WTC11 (cell line): ENCODE data around the gene HES5. TPM values are rescaled to one million over a fixed set of nuclear protein-coding genes. Genes with fewer than 3 reads are reported as not detected.

ENCODE experiments used
- ATAC-seq: fragments of 200-7000 bp; cut with Tn5 transposase; 2 replicates; pipeline ENCODE4 v1.10.0; 2021; ENCODE audit warnings: mild to moderate bottlenecking, moderate library complexity
- CTCF ChIA-PET: fragments of 300-600 bp; sonication (Branson Sonifier 250); formaldehyde crosslinking; loops from one replicate; lab custom pipeline; 2021; ENCODE audit warnings: antibody characterized with exemption; lab: Charles Lee
- POLR2A ChIA-PET: fragments of 350-600 bp; sonication (Branson Sonifier 250); formaldehyde crosslinking; loops from one replicate; lab custom pipeline; 2021; ENCODE audit warnings: antibody characterized with exemption; lab: Charles Lee
- DNase-seq: peaks from one replicate; pipeline ENCODE4 v3.0.0; 2021; ENCODE audit warnings: low spot score
- H3K27ac Mint-ChIP-seq: 2 replicates; pipeline ENCODE4 v1.8.0; 2021; ENCODE audit warnings: mixed read lengths
- H3K27me3 Mint-ChIP-seq: 2 replicates; pipeline ENCODE4 v1.8.0; 2021; ENCODE audit warnings: low read depth, mild to moderate bottlenecking, moderate library complexity, mixed read lengths
- H3K36me3 Mint-ChIP-seq: 2 replicates; pipeline ENCODE4 v1.8.0; 2021; ENCODE audit warnings: mixed read lengths
- H3K4me1 Mint-ChIP-seq: 2 replicates; pipeline ENCODE4 v1.8.0; 2022; ENCODE audit warnings: mixed read lengths
- H3K4me3 Mint-ChIP-seq: 2 replicates; pipeline ENCODE4 v1.8.0; 2021; ENCODE audit warnings: mild to moderate bottlenecking, moderate library complexity, mixed read lengths
- H3K9me3 Mint-ChIP-seq: 2 replicates; pipeline ENCODE4 v1.8.0; 2021; ENCODE audit warnings: mixed read lengths
- HMGA2 ChIP-seq: fragments of 250-450 bp; sonication (Bioruptor Pico); IDR thresholded peaks from 2 replicates; pipeline ENCODE4 v1.4.0; 2021; ENCODE audit warnings: mild to moderate bottlenecking, moderate library complexity
- IRF2 ChIP-seq: sonication (generic); formaldehyde crosslinking; IDR thresholded peaks from 2 replicates; pipeline ENCODE4 v1.8.0; 2022; ENCODE audit warnings: low read depth, missing genetic modification reagents, borderline replicate concordance
- KAT7 ChIP-seq: sonication (generic); formaldehyde crosslinking; IDR thresholded peaks from 2 replicates; pipeline ENCODE4 v1.8.1; 2023; ENCODE audit warnings: missing genetic modification reagents, mild to moderate bottlenecking, borderline replicate concordance
- MXD4 ChIP-seq: fragments of 250-450 bp; sonication (Bioruptor Pico); IDR thresholded peaks from 2 replicates; pipeline ENCODE4 v1.8.0; 2021; ENCODE audit warnings: mild to moderate bottlenecking, moderate library complexity, borderline replicate concordance
- RELA ChIP-seq: sonication (generic); formaldehyde crosslinking; IDR thresholded peaks from 2 replicates; pipeline ENCODE4 v1.8.1; 2022; ENCODE audit warnings: missing genetic modification reagents, mild to moderate bottlenecking, borderline replicate concordance
- SMAD4 ChIP-seq: sonication (generic); formaldehyde crosslinking; IDR thresholded peaks from 2 replicates; pipeline ENCODE4 v1.8.0; 2022; ENCODE audit warnings: mild to moderate bottlenecking, missing genetic modification reagents
- TEAD4 ChIP-seq: sonication (generic); formaldehyde crosslinking; IDR thresholded peaks from 2 replicates; pipeline ENCODE4 v1.8.0; 2022; ENCODE audit warnings: mild to moderate bottlenecking, missing genetic modification reagents
- ZNF138 ChIP-seq: sonication (generic); formaldehyde crosslinking; conservative IDR thresholded peaks from 2 replicates; pipeline ENCODE4 v1.8.1; 2022; ENCODE audit warnings: mild to moderate bottlenecking, moderate library complexity, missing genetic modification reagents
- total RNA-seq: library from RNA; stranded (reverse); gene quantifications from 3 replicates; pipeline ENCODE4 v1.2.3, GENCODE V29; 2021
- TF ChIP-seq, protein P1 (sequence below): sonication (generic); formaldehyde crosslinking; IDR thresholded peaks from 2 replicates; pipeline ENCODE4 v1.8.0; 2023; ENCODE audit warnings: mild to moderate bottlenecking, missing genetic modification reagents
- TF ChIP-seq, protein P2 (sequence below): fragments of 250-450 bp; sonication (Bioruptor Pico); conservative IDR thresholded peaks from 2 replicates; pipeline ENCODE4 v1.9.0; 2021; ENCODE audit warnings: mild to moderate bottlenecking
- TF ChIP-seq, protein P3 (sequence below): sonication (generic); formaldehyde crosslinking; IDR thresholded peaks from 2 replicates; pipeline ENCODE4 v1.8.0; 2022; ENCODE audit warnings: missing genetic modification reagents
- TF ChIP-seq, protein P4 (sequence below): fragments of 250-450 bp; sonication (Bioruptor Pico); IDR thresholded peaks from 2 replicates; pipeline ENCODE4 v1.9.0; 2021; ENCODE audit warnings: mild to moderate bottlenecking, borderline replicate concordance
- TF ChIP-seq, protein P5 (sequence below): sonication (generic); formaldehyde crosslinking; IDR thresholded peaks from 2 replicates; pipeline ENCODE4 v1.8.1; 2023; ENCODE audit warnings: mild to moderate bottlenecking, missing genetic modification reagents
- TF ChIP-seq, protein P6 (sequence below): fragments of 250-450 bp; sonication (Bioruptor Pico); IDR thresholded peaks from 2 replicates; pipeline ENCODE4 v1.8.0; 2021; ENCODE audit warnings: mild to moderate bottlenecking
- TF ChIP-seq, protein P7 (sequence below): sonication (generic); formaldehyde crosslinking; IDR thresholded peaks from 2 replicates; pipeline ENCODE4 v1.8.1; 2023; ENCODE audit warnings: mild to moderate bottlenecking, missing genetic modification reagents, moderate library complexity

Gene HES5
- total RNA-seq, 1 experiment from 2014 or later = not detected

DNA sequence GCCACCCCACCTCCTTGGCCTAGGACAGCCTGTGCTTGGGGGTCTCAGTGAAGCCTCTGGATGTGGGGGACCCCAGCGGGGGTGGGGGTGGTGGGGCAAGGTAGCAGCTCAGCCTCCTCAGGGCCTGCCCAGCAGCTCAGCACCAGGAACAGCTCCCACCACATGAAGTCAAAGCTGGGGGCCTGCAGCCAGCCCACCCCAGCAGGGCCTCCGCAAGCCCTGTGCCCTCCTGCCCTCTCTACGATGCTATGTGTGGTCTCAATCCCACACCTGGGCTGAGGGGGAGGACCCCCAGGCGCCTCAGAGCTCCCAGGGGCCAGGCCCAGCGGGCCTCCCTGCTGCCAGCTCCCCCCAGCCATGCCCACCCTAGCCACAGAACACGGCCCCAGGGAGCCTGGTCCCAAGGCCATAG lies 22.3 kb downstream of the HES5 start (continued):
- TF ChIP-seq HMGA2 (CRISPR knock-in tag) = no peak
- TF ChIP-seq, protein P1, sequence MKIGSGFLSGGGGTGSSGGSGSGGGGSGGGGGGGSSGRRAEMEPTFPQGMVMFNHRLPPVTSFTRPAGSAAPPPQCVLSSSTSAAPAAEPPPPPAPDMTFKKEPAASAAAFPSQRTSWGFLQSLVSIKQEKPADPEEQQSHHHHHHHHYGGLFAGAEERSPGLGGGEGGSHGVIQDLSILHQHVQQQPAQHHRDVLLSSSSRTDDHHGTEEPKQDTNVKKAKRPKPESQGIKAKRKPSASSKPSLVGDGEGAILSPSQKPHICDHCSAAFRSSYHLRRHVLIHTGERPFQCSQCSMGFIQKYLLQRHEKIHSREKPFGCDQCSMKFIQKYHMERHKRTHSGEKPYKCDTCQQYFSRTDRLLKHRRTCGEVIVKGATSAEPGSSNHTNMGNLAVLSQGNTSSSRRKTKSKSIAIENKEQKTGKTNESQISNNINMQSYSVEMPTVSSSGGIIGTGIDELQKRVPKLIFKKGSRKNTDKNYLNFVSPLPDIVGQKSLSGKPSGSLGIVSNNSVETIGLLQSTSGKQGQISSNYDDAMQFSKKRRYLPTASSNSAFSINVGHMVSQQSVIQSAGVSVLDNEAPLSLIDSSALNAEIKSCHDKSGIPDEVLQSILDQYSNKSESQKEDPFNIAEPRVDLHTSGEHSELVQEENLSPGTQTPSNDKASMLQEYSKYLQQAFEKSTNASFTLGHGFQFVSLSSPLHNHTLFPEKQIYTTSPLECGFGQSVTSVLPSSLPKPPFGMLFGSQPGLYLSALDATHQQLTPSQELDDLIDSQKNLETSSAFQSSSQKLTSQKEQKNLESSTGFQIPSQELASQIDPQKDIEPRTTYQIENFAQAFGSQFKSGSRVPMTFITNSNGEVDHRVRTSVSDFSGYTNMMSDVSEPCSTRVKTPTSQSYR (CRISPR knock-in tag) = no peak
- TF ChIP-seq, protein P2, sequence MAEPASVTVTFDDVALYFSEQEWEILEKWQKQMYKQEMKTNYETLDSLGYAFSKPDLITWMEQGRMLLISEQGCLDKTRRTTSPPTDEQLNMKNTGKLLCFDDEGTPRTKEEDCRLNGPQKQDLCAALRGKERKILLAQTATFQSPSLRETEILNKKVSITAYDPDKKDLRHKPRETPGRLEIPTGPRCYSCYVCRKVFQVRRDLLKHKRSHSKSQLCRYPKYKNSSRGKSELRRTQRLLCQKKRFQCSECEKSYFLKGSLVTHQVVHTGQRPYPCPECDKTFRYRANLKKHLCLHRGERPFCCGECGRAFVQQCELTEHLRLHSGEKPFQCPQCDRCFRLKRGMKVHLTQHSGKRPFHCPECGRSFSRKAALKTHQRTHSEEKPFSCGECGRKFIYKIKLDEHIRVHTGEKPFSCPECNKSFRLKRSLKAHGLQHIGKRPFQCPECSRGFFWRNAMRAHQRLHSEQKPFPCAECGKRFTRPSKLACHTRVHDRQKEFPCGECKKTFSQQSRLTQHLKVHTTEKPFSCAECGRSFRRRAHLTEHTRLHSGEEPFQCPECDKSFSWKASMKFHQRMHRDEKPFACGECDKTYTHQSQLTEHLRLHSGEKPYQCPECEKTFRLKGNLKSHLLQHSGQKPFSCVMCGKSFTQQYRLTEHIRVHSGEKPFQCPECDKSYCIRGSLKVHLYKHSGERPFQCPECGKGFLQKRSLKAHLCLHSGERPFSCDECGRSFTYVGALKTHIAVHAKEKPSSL (CRISPR knock-in tag) = no peak
- no peak for TF ChIP-seq IRF2
- no peak for TF ChIP-seq TEAD4 (CRISPR knock-in tag)
- TF ChIP-seq SMAD4 (CRISPR knock-in tag) = no peak
- no peak for TF ChIP-seq ZNF138

DNA sequence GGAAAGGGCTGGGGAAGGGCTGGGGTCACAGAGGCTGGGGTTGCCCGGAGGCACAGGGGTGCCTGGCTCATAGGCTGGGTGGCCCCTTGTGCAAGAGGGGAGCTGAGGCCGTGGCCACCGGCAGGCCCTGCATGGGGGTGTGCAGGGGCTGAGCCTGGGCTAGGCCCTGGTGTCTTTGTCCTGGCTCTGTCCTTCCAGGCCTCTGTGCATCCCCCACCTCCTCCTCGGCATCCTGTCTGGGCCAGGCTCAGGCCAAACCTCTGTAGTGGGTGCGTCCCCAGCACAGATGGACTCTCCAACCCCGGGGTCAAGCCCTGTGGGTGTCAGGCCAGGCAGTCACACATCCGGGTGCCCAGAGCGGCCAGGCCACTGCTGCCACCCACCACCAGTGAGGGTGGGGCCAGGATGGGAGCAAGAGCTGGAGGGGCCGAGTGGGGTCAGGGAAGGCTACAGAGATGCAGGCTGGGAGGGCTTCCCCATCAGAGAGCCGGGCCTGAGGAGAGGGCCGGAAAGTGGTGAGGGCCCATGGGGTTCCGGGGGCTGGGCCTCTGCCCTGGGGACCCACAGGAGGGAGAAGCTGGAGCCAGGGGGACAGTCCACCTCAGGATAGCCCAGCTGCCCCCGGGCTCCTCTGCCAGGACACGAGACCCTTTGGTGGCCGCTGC lies 23.0 kb downstream of the HES5 start:
- no peak for ATAC-seq
- DNase-seq = no peak
- Mint-ChIP-seq H3K4me1 (no peaks in the 10 kb centered on the region), H3K9me3 (no peaks in the 10 kb centered on the region), H3K27me3 (no peaks in the 10 kb centered on the region), H3K27ac (no peak overlapping the region), H3K36me3 (peaks cover 13% of the 10 kb centered on the region), H3K4me3 (no peak overlapping the region)
- ChIA-PET CTCF (interaction anchor here (1.0 to 1.5 kb wide), 3 partner anchors 16 to 94 kb away, joined by 4 to 8 read pairs (median 6); partner anchors contain the start of gene PEX10), POLR2A (interaction anchor here (0.7 to 1.5 kb wide), 2 partner anchors 17 to 259 kb away, joined by 3 read pairs; no protein-coding TSS in a partner anchor)
- TF ChIP-seq, protein P3, sequence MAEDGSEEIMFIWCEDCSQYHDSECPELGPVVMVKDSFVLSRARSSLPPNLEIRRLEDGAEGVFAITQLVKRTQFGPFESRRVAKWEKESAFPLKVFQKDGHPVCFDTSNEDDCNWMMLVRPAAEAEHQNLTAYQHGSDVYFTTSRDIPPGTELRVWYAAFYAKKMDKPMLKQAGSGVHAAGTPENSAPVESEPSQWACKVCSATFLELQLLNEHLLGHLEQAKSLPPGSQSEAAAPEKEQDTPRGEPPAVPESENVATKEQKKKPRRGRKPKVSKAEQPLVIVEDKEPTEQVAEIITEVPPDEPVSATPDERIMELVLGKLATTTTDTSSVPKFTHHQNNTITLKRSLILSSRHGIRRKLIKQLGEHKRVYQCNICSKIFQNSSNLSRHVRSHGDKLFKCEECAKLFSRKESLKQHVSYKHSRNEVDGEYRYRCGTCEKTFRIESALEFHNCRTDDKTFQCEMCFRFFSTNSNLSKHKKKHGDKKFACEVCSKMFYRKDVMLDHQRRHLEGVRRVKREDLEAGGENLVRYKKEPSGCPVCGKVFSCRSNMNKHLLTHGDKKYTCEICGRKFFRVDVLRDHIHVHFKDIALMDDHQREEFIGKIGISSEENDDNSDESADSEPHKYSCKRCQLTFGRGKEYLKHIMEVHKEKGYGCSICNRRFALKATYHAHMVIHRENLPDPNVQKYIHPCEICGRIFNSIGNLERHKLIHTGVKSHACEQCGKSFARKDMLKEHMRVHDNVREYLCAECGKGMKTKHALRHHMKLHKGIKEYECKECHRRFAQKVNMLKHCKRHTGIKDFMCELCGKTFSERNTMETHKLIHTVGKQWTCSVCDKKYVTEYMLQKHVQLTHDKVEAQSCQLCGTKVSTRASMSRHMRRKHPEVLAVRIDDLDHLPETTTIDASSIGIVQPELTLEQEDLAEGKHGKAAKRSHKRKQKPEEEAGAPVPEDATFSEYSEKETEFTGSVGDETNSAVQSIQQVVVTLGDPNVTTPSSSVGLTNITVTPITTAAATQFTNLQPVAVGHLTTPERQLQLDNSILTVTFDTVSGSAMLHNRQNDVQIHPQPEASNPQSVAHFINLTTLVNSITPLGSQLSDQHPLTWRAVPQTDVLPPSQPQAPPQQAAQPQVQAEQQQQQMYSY (CRISPR knock-in tag) = no peak
- TF ChIP-seq MXD4 (CRISPR knock-in tag) (no peak), KAT7 (CRISPR knock-in tag) (no peak), RELA (CRISPR knock-in tag) (no peak)
- TF ChIP-seq, protein P4, sequence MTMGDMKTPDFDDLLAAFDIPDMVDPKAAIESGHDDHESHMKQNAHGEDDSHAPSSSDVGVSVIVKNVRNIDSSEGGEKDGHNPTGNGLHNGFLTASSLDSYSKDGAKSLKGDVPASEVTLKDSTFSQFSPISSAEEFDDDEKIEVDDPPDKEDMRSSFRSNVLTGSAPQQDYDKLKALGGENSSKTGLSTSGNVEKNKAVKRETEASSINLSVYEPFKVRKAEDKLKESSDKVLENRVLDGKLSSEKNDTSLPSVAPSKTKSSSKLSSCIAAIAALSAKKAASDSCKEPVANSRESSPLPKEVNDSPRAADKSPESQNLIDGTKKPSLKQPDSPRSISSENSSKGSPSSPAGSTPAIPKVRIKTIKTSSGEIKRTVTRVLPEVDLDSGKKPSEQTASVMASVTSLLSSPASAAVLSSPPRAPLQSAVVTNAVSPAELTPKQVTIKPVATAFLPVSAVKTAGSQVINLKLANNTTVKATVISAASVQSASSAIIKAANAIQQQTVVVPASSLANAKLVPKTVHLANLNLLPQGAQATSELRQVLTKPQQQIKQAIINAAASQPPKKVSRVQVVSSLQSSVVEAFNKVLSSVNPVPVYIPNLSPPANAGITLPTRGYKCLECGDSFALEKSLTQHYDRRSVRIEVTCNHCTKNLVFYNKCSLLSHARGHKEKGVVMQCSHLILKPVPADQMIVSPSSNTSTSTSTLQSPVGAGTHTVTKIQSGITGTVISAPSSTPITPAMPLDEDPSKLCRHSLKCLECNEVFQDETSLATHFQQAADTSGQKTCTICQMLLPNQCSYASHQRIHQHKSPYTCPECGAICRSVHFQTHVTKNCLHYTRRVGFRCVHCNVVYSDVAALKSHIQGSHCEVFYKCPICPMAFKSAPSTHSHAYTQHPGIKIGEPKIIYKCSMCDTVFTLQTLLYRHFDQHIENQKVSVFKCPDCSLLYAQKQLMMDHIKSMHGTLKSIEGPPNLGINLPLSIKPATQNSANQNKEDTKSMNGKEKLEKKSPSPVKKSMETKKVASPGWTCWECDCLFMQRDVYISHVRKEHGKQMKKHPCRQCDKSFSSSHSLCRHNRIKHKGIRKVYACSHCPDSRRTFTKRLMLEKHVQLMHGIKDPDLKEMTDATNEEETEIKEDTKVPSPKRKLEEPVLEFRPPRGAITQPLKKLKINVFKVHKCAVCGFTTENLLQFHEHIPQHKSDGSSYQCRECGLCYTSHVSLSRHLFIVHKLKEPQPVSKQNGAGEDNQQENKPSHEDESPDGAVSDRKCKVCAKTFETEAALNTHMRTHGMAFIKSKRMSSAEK (CRISPR knock-in tag) = no peak
- TF ChIP-seq, protein P5, sequence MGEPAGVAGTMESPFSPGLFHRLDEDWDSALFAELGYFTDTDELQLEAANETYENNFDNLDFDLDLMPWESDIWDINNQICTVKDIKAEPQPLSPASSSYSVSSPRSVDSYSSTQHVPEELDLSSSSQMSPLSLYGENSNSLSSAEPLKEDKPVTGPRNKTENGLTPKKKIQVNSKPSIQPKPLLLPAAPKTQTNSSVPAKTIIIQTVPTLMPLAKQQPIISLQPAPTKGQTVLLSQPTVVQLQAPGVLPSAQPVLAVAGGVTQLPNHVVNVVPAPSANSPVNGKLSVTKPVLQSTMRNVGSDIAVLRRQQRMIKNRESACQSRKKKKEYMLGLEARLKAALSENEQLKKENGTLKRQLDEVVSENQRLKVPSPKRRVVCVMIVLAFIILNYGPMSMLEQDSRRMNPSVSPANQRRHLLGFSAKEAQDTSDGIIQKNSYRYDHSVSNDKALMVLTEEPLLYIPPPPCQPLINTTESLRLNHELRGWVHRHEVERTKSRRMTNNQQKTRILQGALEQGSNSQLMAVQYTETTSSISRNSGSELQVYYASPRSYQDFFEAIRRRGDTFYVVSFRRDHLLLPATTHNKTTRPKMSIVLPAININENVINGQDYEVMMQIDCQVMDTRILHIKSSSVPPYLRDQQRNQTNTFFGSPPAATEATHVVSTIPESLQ (CRISPR knock-in tag) = no peak
- TF ChIP-seq, protein P6, sequence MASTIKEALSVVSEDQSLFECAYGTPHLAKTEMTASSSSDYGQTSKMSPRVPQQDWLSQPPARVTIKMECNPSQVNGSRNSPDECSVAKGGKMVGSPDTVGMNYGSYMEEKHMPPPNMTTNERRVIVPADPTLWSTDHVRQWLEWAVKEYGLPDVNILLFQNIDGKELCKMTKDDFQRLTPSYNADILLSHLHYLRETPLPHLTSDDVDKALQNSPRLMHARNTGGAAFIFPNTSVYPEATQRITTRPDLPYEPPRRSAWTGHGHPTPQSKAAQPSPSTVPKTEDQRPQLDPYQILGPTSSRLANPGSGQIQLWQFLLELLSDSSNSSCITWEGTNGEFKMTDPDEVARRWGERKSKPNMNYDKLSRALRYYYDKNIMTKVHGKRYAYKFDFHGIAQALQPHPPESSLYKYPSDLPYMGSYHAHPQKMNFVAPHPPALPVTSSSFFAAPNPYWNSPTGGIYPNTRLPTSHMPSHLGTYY (CRISPR knock-in tag) = no peak
- TF ChIP-seq, protein P7, sequence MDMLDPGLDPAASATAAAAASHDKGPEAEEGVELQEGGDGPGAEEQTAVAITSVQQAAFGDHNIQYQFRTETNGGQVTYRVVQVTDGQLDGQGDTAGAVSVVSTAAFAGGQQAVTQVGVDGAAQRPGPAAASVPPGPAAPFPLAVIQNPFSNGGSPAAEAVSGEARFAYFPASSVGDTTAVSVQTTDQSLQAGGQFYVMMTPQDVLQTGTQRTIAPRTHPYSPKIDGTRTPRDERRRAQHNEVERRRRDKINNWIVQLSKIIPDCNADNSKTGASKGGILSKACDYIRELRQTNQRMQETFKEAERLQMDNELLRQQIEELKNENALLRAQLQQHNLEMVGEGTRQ = no peak
